Measurements from ENCODE around the gene ATP6V0E1. TPM values are rescaled to one million over a fixed set of nuclear protein-coding genes. Genes with fewer than 3 reads are reported as not detected.

ATP6V0E1 gene
- 285 TPM for total RNA-seq
- long read RNA-seq, transcript ATP6V0E1-203 (4 exons, 1,433 nt) = major isoform, 204 of 217 reads
- long read RNA-seq, partial matches to known transcripts = 4 of 217 reads
- long read RNA-seq, other reads (novel, unspliced or antisense) = 8 of 217 reads

DNA sequence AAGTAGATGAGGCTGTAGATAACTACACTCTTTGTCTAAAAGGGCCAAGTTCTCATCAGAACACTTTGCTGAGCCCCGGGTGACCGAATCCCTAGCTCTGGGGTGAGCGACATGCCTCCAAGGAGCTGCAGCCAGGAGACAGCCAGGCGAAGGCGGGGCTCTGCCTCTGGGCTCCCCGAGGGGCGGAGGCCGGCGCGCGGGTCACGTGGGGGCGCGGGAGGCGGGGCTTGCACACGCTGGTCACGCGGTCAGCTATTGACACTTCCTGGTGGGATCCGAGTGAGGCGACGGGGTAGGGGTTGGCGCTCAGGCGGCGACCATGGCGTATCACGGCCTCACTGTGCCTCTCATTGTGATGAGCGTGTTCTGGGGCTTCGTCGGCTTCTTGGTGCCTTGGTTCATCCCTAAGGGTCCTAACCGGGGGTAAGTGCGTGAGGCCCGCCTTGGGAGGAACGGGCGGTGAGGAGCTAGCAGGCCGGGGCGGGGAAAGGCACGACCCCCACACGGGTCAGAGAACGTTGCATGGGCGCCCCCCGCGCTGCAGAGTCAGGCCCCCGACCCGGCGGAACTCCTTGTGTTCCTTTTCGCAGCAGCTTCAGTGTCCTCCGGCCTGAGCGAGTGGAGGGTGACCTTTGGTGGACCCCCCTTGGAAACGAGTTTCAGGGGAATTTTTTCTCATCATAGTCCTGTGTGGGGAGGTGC is at the start of gene ATP6V0E1:
Gene ATP6V0E1, plus strand, starts transcription at position 230 of the 702 bp plus-strand sequence. Its CDS starts 90 bp downstream, at position 320.
- Histone ChIP-seq H3K4me3 (peak within 1 kb of the TSS; percentile 93), H3K4me1 (peaks cover 44% of the 10 kb centered on the region), H3K27ac (peak within 1 kb of the TSS; percentile 95), H3K9me3 (no peaks in the 10 kb centered on the region), H3K27me3 (ENCODE audit: low read depth) (no peaks in the 10 kb centered on the region), H3K36me3 (peaks cover 29% of the 10 kb centered on the region)
- TF ChIP-seq, protein P1, sequence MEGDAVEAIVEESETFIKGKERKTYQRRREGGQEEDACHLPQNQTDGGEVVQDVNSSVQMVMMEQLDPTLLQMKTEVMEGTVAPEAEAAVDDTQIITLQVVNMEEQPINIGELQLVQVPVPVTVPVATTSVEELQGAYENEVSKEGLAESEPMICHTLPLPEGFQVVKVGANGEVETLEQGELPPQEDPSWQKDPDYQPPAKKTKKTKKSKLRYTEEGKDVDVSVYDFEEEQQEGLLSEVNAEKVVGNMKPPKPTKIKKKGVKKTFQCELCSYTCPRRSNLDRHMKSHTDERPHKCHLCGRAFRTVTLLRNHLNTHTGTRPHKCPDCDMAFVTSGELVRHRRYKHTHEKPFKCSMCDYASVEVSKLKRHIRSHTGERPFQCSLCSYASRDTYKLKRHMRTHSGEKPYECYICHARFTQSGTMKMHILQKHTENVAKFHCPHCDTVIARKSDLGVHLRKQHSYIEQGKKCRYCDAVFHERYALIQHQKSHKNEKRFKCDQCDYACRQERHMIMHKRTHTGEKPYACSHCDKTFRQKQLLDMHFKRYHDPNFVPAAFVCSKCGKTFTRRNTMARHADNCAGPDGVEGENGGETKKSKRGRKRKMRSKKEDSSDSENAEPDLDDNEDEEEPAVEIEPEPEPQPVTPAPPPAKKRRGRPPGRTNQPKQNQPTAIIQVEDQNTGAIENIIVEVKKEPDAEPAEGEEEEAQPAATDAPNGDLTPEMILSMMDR (IDR thresholded peaks at IDR 0.05) = no peak
- peak; percentile 98 for DNase-seq
- ATAC-seq = peak; percentile 99
- intact Hi-C loops (cut with DNase I) = loop anchor here (10.0 kb wide), 1 partner anchor 71 kb away; the partner anchor contains the start of gene CREBRF

DNA sequence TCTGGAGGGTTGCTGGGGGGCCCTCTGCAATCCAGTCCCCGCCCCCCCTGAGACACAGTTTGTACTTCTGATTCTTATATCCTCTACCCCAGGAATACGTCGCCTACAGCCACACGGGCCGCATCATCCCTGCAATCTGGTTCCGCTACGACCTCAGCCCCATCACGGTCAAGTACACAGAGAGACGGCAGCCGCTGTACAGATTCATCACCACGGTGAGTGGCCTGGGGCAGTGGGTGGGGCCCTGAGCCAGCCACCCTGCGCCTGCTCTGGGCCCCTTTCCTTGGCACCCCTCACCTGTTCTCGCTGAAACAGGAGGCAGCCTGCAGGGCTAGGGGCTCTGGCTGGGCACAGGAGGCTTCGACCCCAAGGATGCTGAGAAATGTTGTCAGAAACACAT is 48.5 kb upstream of the ATP6V0E1 start:
- H3K27me3 ChIP-seq (ENCODE audit: low read depth) = no peaks in the 10 kb centered on the region
- ATAC-seq (no peak), DNase-seq (no peak)
- TF ChIP-seq, protein P1 (IDR thresholded peaks at IDR 0.05) = no peak
- H3K9me3 ChIP-seq = no peaks in the 10 kb centered on the region
- peaks cover 28% of the 10 kb centered on the region for H3K4me1 ChIP-seq
- intact Hi-C loops (cut with DNase I) = loop anchor here (5.0 kb wide), 1 partner anchor 223 kb away; no protein-coding TSS in a partner anchor
- no peak overlapping the region for H3K4me3 ChIP-seq
- H3K27ac ChIP-seq = no peak overlapping the region
- H3K36me3 ChIP-seq = peaks cover 69% of the 10 kb centered on the region

DNA sequence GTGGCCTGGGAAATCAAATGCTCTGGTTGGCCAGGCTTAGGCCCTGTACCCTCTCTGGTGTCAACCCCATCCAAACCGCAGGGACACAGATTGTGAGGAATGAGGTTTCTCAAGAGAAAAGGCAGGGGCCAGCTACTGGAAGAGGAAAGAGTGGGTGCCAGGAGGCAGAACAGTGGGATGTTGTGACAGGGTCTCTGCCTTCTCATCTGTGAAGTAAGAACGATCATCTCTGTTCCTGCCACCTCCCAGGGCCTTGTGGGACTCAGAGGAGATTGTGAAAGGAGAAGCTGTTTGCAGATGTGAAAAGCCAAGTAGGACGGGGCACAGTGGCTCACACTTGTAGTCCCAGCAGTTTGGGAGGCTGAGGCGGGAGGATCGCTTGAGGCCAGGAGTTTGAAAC is 47.2 kb upstream of the ATP6V0E1 start:
- Histone ChIP-seq H3K36me3 (peaks cover 82% of the 10 kb centered on the region), H3K9me3 (no peaks in the 10 kb centered on the region), H3K27me3 (ENCODE audit: low read depth) (no peaks in the 10 kb centered on the region), H3K4me1 (peaks cover 30% of the 10 kb centered on the region), H3K27ac (no peak overlapping the region), H3K4me3 (no peak overlapping the region)
- DNase-seq = no peak
- ATAC-seq = no peak
- intact Hi-C loops (cut with DNase I) = loop anchor here (5.0 kb wide), 1 partner anchor 224 kb away; no protein-coding TSS in a partner anchor
- TF ChIP-seq, protein P1 (IDR thresholded peaks at IDR 0.05) = no peak

DNA sequence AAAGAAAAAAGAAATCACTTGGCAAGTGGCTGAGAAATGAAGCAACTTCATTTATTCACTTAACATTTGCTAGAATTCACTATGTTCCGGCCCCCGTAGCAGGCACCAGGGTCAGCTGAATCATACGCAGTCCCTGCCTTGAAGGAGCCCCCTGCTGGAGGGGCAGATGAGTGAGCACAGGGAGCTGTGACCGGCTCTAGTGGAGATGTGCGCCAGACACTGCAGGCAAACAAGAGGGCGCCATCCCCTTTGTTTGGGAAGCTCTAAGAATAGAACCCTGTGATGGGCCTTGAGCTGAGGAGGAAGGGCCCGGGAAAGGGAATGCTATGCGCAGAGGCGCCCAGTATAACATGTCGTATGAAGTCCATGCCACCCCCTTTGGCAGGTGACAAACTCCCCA is 44.5 kb upstream of the ATP6V0E1 start:
- peaks cover 14% of the 10 kb centered on the region for H3K4me1 ChIP-seq
- TF ChIP-seq, protein P1 (IDR thresholded peaks at IDR 0.05) = peak; percentile 12
- no peaks in the 10 kb centered on the region for H3K27me3 ChIP-seq (ENCODE audit: low read depth)
- H3K4me3 ChIP-seq = no peak overlapping the region
- H3K36me3 ChIP-seq = peaks cover 83% of the 10 kb centered on the region
- intact Hi-C loops (cut with DNase I) = loop anchor here (5.0 kb wide), 1 partner anchor 227 kb away; no protein-coding TSS in a partner anchor
- no peaks in the 10 kb centered on the region for H3K9me3 ChIP-seq
- no peak overlapping the region for H3K27ac ChIP-seq
- no peak for ATAC-seq
- DNase-seq = no peak

DNA sequence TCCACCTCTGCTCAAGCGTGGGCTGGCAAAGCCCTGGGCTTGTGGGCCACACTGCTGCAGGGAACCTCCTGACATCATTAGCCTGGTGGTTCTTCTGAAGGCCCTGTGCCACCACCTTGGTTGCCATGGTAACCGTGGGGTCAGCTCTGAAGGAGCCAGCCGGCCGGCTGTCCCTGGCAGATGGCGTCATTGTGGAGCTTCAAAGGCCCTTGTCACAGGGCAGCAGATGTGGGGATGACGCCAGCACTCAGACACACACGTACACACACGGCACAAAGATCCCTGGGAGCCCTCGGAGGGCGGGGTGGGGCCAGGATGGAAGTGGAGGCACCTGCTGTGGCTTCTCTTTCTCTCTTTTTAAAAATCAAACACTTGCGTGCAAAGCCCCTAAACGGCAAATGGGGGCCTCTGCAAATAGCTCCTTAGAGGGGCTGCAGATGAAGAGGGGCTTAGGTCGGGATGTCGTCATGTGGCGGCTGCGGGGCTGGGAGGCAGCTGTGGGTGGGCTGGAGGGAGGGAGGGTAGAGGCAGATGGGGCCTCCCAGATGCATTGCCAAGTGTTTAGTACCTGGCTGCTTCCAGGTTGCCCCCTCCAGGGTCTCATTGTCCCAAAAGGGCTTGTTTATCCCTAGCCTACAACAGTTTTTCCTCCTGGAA is 43.8 kb upstream of the ATP6V0E1 start:
- Histone ChIP-seq H3K27ac (peak overlapping the region; percentile 58), H3K36me3 (peaks cover 82% of the 10 kb centered on the region), H3K27me3 (ENCODE audit: low read depth) (no peaks in the 10 kb centered on the region), H3K4me1 (peaks cover 14% of the 10 kb centered on the region), H3K4me3 (no peak overlapping the region), H3K9me3 (no peaks in the 10 kb centered on the region)
- TF ChIP-seq, protein P1 (IDR thresholded peaks at IDR 0.05) = no peak
- intact Hi-C loops (cut with DNase I) = loop anchor here (5.0 kb wide), 1 partner anchor 227 kb away; no protein-coding TSS in a partner anchor
- peak in 1 of 2 donors; percentile 26 for ATAC-seq
- no peak for DNase-seq

Measured in lower lobe of right lung (tissue), 2 donors.